K562 (cell line): ENCODE data around the gene PRDX1. TPM values are rescaled to one million over a fixed set of nuclear protein-coding genes. Genes with fewer than 3 reads are reported as not detected.
A peak's percentile ranks its signal among the peaks of the same experiment; 100 is the strongest.

Experiments
- CAMTA2 ChIP-seq: fragments of 250-450 bp; sonication (Bioruptor Pico); conservative IDR thresholded peaks from 2 replicates; pipeline ENCODE4 v1.5.1; 2022
- CREM ChIP-seq: IDR thresholded peaks from 2 replicates; pipeline ENCODE4 v1.6.1; 2014; ENCODE audit warnings: antibody characterized with exemption, low read depth
- FOXJ3 ChIP-seq: sonication (generic); formaldehyde crosslinking; IDR thresholded peaks from 2 replicates; pipeline ENCODE4 v1.4.0; 2020; ENCODE audit warnings: mild to moderate bottlenecking, missing genetic modification reagents
- FOXP1 ChIP-seq: sonication (generic); formaldehyde crosslinking; IDR thresholded peaks from 2 replicates; pipeline ENCODE4 v1.8.0; 2022; ENCODE audit warnings: mild to moderate bottlenecking, missing genetic modification reagents
- KAT8 ChIP-seq: fragments of 450-650 bp; IDR thresholded peaks from 2 replicates; pipeline ENCODE4 v1.6.1; 2016; ENCODE audit warnings: low read depth, mild to moderate bottlenecking
- MAZ ChIP-seq, 2 experiments: fragments of 450-650 bp in 1 of 2; sonication (generic) in 1 of 2; formaldehyde crosslinking; IDR thresholded peaks in 1 of 2; conservative IDR thresholded peaks in 1 of 2; 2 replicates each; pipeline versions ENCODE4 v1.4.0 to v1.5.0; 2020; ENCODE audit warnings: mild to moderate bottlenecking in 1 of 2, missing genetic modification reagents in 1 of 2
- MTF1 ChIP-seq: fragments of 250-450 bp; sonication (Bioruptor Pico); IDR thresholded peaks from 2 replicates; pipeline ENCODE4 v1.9.0; 2021; ENCODE audit warnings: moderate library complexity, mild to moderate bottlenecking, inconsistent platforms, borderline replicate concordance
- SLC30A9 ChIP-seq: fragments of 250-450 bp; sonication (Bioruptor Pico); IDR thresholded peaks from 2 replicates; pipeline ENCODE4 v1.8.0; 2022; ENCODE audit warnings: mild to moderate bottlenecking, moderate library complexity
- STAG1 ChIP-seq: sonication (generic); formaldehyde crosslinking; IDR thresholded peaks from 2 replicates; pipeline ENCODE4 v1.5.0; 2020; ENCODE audit warnings: missing genetic modification reagents, borderline replicate concordance
- TRIM24 ChIP-seq, 2 experiments: fragments of 450-650 bp; IDR thresholded peaks; 2 replicates each; pipeline ENCODE4 v1.6.1; 2016
- TSC22D4 ChIP-seq: fragments of 450-650 bp; IDR thresholded peaks from 2 replicates; pipeline ENCODE4 v1.6.1; 2016; ENCODE audit warnings: missing genetic modification characterization, missing biosample characterization, control low read depth
- ZNF133 ChIP-seq: fragments of 250-450 bp; sonication (Bioruptor Pico); IDR thresholded peaks from 2 replicates; pipeline ENCODE4 v1.4.0; 2020; ENCODE audit warnings: mild to moderate bottlenecking
- ZNF184 ChIP-seq: sonication (generic); formaldehyde crosslinking; IDR thresholded peaks from 2 replicates; pipeline ENCODE4 v1.5.0; 2020; ENCODE audit warnings: missing genetic modification reagents
- ZNF316 ChIP-seq: fragments of 450-650 bp; IDR thresholded peaks from 2 replicates; pipeline ENCODE4 v1.6.1; 2016
- ZNF780A ChIP-seq: fragments of 250-450 bp; sonication (Bioruptor Pico); IDR thresholded peaks from 2 replicates; pipeline ENCODE4 v1.5.0; 2021; ENCODE audit warnings: mild to moderate bottlenecking
- polyA plus RNA-seq, 8 experiments: library from polyadenylated mRNA; depleted of rRNA in 4 of 8; stranded (reverse) in 5 of 8; unstranded in 3 of 8; fragments of >200 nt; fragmentation: Nextera tagmentation in 2 of 8; fragmentation: Illumina TruSeq in 1 of 8; extraction: Ambion mirVana in 2 of 8; extraction: Trizol in 1 of 8; gene quantifications; 2 replicates each; pipeline versions ENCODE4 v1.2.1 to v1.2.3, GENCODE V29; 2011 to 2014; ENCODE audit warnings: inconsistent platforms in 1 of 8, missing spikeins in 1 of 8
- total RNA-seq, 7 experiments: library from RNA; depleted of rRNA in 6 of 7; stranded (reverse); fragments of >200 nt in 6 of 7; fragmentation: Illumina TruSeq in 2 of 7; extraction: Trizol in 2 of 7; gene quantifications; 2 replicates each; pipeline versions ENCODE4 v1.2.1 to v1.2.3, GENCODE V29; 2011 to 2021; ENCODE audit warnings: low replicate concordance in 1 of 7
- TF ChIP-seq, protein P1 (sequence below): sonication (generic); formaldehyde crosslinking; IDR thresholded peaks from 2 replicates; pipeline ENCODE4 v1.8.1; 2023; ENCODE audit warnings: mild to moderate bottlenecking, missing genetic modification reagents, moderate library complexity
- TF ChIP-seq, protein P2 (sequence below): fragments of 450-650 bp; IDR thresholded peaks from 2 replicates; pipeline ENCODE4 v1.6.1; 2018; ENCODE audit warnings: mild to moderate bottlenecking, low read depth; ENCODE audit not compliant: partially characterized antibody
- TF ChIP-seq, protein P3 (sequence below): fragments of 450-650 bp; conservative IDR thresholded peaks from 2 replicates; pipeline ENCODE4 v1.6.1; 2016; ENCODE audit warnings: missing genetic modification characterization, low read depth, mild to moderate bottlenecking, missing compliant biosample characterization, moderate library complexity

The PRDX1 gene
- total and polyA plus RNA-seq, 9 of the 15 experiments (the other 6 are each of a cell fraction or from before 2014, with no cell fraction given), result 748 to 2,388 (median 1,045) TPM

DNA sequence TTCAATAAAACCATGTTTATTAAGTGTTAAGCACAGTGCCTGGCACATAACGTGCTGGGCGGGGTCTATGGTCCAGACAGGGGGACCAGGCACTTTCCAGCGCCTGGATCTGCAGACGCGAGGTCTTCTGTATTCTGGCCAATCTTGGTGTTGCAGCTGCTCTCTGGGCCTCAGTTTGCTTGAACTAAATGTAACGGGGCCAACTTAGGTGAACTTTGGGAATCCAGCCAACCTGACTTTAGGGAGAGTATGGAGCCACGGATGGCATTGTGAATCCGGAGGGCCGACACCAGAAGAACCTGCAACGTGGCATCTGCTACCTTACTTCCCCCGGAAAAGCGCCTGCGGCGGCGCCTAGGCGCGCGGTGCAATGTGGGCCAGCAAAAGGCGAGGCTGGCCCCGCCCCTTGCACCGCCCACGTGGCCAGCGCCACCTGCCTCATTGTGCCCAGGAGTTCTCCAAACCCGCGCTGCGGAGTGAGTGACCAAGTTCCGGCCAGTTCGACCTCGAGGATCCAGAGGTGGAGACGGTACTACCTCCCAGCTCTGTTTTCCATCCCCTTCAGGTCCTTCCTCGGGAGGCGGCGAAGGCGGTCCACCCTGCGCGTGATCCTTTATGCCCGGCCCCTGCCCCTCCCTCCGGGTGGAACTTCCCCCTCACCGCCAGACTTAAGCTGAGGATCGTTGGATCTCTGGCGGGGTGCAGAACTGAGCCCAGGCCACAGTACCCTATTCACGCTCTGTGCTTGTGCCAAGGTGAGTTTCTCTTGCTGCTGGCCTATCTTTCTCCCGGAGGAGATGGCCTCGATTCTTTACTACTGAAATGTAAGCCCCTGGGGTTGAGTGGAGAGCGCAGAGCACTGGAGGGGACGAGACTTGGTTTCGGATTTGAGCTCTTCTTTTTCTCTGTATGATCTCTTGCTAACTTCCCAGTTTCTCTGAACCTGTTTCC, 29.0 kb upstream of the PRDX1 start, which contains the start of gene AKR1A1 (continued):
- TF ChIP-seq, protein P1, sequence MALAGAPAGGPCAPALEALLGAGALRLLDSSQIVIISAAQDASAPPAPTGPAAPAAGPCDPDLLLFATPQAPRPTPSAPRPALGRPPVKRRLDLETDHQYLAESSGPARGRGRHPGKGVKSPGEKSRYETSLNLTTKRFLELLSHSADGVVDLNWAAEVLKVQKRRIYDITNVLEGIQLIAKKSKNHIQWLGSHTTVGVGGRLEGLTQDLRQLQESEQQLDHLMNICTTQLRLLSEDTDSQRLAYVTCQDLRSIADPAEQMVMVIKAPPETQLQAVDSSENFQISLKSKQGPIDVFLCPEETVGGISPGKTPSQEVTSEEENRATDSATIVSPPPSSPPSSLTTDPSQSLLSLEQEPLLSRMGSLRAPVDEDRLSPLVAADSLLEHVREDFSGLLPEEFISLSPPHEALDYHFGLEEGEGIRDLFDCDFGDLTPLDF (CRISPR knock-in tag), result peak; percentile 74
- TF ChIP-seq ZNF184 (no peak), CREM (peak; percentile 39; the same call in 1 of the 2 replicates), ZNF780A (CRISPR knock-in tag) (no peak), TSC22D4 (tag) (no peak), MTF1 (CRISPR knock-in tag) (no peak), CAMTA2 (CRISPR knock-in tag) (no peak), MAZ (CRISPR knock-in tag; conservative IDR thresholded peaks at IDR 0.05 in 1 of 2, IDR thresholded peaks at IDR 0.05 in 1 of 2) (peak; percentile 87 to 94), ZNF316 (peak; percentile 19; the same call in 1 of the 2 replicates), FOXP1 (CRISPR knock-in tag) (peak; percentile 88; the same call in 1 of the 2 replicates), ZNF133 (no peak), KAT8 (no peak), TRIM24 (IDR thresholded peaks at IDR 0.05) (0 out of 4 replicates have a peak, but pooled peaks of 1 of the 2 experiments have one; percentile 15), STAG1 (CRISPR knock-in tag) (no peak), FOXJ3 (no peak), SLC30A9 (no peak)
- TF ChIP-seq, protein P2, sequence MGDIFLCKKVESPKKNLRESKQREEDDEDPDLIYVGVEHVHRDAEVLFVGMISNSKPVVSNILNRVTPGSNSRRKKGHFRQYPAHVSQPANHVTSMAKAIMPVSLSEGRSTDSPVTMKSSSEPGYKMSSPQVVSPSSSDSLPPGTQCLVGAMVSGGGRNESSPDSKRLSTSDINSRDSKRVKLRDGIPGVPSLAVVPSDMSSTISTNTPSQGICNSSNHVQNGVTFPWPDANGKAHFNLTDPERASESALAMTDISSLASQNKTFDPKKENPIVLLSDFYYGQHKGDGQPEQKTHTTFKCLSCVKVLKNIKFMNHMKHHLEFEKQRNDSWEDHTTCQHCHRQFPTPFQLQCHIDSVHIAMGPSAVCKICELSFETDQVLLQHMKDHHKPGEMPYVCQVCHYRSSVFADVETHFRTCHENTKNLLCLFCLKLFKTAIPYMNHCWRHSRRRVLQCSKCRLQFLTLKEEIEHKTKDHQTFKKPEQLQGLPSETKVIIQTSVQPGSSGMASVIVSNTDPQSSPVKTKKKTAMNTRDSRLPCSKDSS, result no peak
- TF ChIP-seq, protein P3, sequence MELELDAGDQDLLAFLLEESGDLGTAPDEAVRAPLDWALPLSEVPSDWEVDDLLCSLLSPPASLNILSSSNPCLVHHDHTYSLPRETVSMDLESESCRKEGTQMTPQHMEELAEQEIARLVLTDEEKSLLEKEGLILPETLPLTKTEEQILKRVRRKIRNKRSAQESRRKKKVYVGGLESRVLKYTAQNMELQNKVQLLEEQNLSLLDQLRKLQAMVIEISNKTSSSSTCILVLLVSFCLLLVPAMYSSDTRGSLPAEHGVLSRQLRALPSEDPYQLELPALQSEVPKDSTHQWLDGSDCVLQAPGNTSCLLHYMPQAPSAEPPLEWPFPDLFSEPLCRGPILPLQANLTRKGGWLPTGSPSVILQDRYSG, result peak; percentile 96
